Left renal pelvis (tissue), 4 donors: ENCODE results near the gene NOC4L. TPM values are rescaled to one million over a fixed set of nuclear protein-coding genes. Genes with fewer than 3 reads are reported as not detected.
"Not testable (repeated sequence)": the region's sequence is repeated elsewhere in the genome, so short reads cannot be mapped to it uniquely, and the experiment has no call there.

Source experiments
- DNase-seq, 4 donors: peaks; one replicate each; pipeline ENCODE4 v3.0.0-alpha.2; 2013; ENCODE audit warnings: low read depth in 4 of 4, low spot score in 3 of 4
- polyA plus RNA-seq, 4 donors: library from polyadenylated mRNA; unstranded; fragments of 120-200 nt; gene quantifications; one replicate each; pipeline ENCODE4 v1.2.1, GENCODE V29; 2013; ENCODE audit not compliant: insufficient read length in 4 of 4

NOC4L gene
- polyA plus RNA-seq, 4 donors, result 11.0 to 20.5 (median 12.6) TPM

GRCh38 chr12:132141976-132142678 lies 2.1 kb upstream of the NOC4L start:
- no peak for DNase-seq

GRCh38 chr12:132142679-132143335 lies 1.4 kb upstream of the NOC4L start:
- no peak for DNase-seq

GRCh38 chr12:132143336-132144071 lies 753 bp upstream of the NOC4L start:
- no peak for DNase-seq

GRCh38 chr12:132144810-132145168 lies 532 bp downstream of the NOC4L start:
- DNase-seq, result no peak

- DNase-seq, result no peak
Measured at GRCh38 chr12:132145334-132145733, 1.1 kb downstream of the NOC4L start.

- no peak for DNase-seq
Measured at GRCh38 chr12:132146098-132146497, 1.8 kb downstream of the NOC4L start.

GRCh38 chr12:132146772-132147422 lies 2.6 kb downstream of the NOC4L start:
- DNase-seq, result no peak

- DNase-seq, result no peak
Measured at GRCh38 chr12:132147423-132148367, 3.4 kb downstream of the NOC4L start.

GRCh38 chr12:132148368-132149045 lies 4.2 kb downstream of the NOC4L start:
- no peak for DNase-seq

- DNase-seq, result not testable (repeated sequence)
Measured at GRCh38 chr12:132149526-132149925, 5.3 kb downstream of the NOC4L start.

GRCh38 chr12:132150780-132151144 lies 6.5 kb downstream of the NOC4L start:
- DNase-seq, result no peak

GRCh38 chr12:132151145-132151765 lies 7.0 kb downstream of the NOC4L start:
- no peak for DNase-seq

GRCh38 chr12:132151766-132152410 lies 7.6 kb downstream of the NOC4L start:
- DNase-seq, result no peak

GRCh38 chr12:132152411-132152821 lies 8.2 kb downstream of the NOC4L start:
- no peak for DNase-seq

- no peak for DNase-seq
Measured at GRCh38 chr12:132152953-132153352, 8.7 kb downstream of the NOC4L start.

GRCh38 chr12:132153501-132154340 lies 9.5 kb downstream of the NOC4L start:
- peak; percentile 63 to 79 (median 72) for DNase-seq

GRCh38 chr12:132154341-132154761 lies 10.1 kb downstream of the NOC4L start:
- DNase-seq, result no peak
